Omental fat pad (tissue), 4 donors: ENCODE measurements around the gene AGBL4. TPM values are rescaled to one million over a fixed set of nuclear protein-coding genes. Genes with fewer than 3 reads are reported as not detected.
"Not testable (repeated sequence)": the region's sequence is repeated elsewhere in the genome, so short reads cannot be mapped to it uniquely, and the experiment has no call there.

ENCODE experiments used
- ATAC-seq: fragments of 150-250 bp; one replicate; pipeline ENCODE4 v1.9.1; 2016; ENCODE audit warnings: mild to moderate bottlenecking, moderate library complexity; ENCODE audit not compliant: low FRiP score
- DNase-seq: peaks from one replicate; pipeline ENCODE4 v3.0.0-alpha.2; 2019; ENCODE audit warnings: low spot score
- CTCF ChIP-seq, 3 donors: fragments of 450-650 bp; IDR thresholded peaks; one replicate each; pipeline ENCODE4 v1.5.1; 2016 to 2017; ENCODE audit warnings: antibody characterized with exemption in 3 of 3, mild to moderate bottlenecking in 3 of 3, moderate library complexity in 2 of 3
- total RNA-seq, 4 donors: library from RNA; depleted of rRNA; stranded (reverse); fragments of >200 nt; gene quantifications; one replicate each; pipeline ENCODE4 v1.1.0, GENCODE V29; 2016

AGBL4 gene
- total RNA-seq, 4 donors from 2014 or later, result 0.31 to 1.1 (median 0.50) TPM

- DNase-seq (no peak), ATAC-seq (no peak)
- TF ChIP-seq CTCF (IDR thresholded peaks at IDR 0.05), result no peak
Observed at GRCh38 chr1:49323925-49324540, 699.7 kb downstream of the AGBL4 start.

DNA sequence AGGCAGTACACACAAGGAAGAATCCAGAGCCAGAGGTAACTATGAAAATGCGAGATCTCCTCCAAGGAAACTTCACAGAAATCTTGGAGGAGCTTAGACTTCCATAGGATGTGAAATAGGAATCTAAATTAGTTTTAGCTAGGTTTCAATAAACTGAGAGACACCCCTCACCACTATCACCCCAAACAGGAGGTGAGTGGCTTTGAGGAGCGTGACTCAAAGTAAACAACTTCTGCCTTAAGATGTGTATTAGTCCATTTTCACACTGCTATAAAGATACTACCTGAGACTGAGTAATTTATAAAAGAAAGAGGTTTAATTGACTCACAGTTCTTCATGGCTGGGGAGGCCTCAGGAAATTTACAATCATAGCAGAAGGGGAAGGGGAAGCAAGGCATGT lies 703.3 kb downstream of the AGBL4 start:
- DNase-seq, ATAC-seq: not testable (repeated sequence)

- no peak for ATAC-seq
- DNase-seq, result no peak
- no peak for TF ChIP-seq CTCF (IDR thresholded peaks at IDR 0.05)
Observed at GRCh38 chr1:49319426-49319963, 704.3 kb downstream of the AGBL4 start.

DNA sequence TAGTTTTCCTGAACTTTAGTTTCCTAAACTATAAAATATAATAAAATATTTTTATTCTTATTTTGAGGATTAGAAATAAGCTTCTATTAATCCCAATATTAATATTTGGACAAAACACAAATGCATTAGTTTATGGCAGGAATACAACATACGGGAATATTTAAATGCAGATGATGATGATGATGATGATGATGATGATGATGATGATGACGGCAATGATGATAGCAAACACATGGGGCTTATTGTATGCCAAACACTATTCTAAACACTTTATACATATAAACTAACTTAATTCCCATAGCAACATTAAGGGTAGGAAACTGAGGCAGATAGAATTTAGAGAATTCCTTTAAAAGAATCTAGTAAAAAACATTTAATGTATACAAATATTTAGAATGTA lies 705.5 kb downstream of the AGBL4 start:
- no peak for TF ChIP-seq CTCF (IDR thresholded peaks at IDR 0.05)
- no peak for DNase-seq
- ATAC-seq, result no peak

GRCh38 chr1:49307457-49307856 lies 716.3 kb downstream of the AGBL4 start:
- TF ChIP-seq CTCF (IDR thresholded peaks at IDR 0.05), result no peak
- DNase-seq, result no peak

GRCh38 chr1:49306507-49307070 lies 717.2 kb downstream of the AGBL4 start:
- ATAC-seq, result no peak
- TF ChIP-seq CTCF (IDR thresholded peaks at IDR 0.05), result no peak
- DNase-seq, result no peak

More at GRCh38 chr1:49307457-49307856, 716.3 kb downstream of the AGBL4 start:
- no peak for ATAC-seq

DNA sequence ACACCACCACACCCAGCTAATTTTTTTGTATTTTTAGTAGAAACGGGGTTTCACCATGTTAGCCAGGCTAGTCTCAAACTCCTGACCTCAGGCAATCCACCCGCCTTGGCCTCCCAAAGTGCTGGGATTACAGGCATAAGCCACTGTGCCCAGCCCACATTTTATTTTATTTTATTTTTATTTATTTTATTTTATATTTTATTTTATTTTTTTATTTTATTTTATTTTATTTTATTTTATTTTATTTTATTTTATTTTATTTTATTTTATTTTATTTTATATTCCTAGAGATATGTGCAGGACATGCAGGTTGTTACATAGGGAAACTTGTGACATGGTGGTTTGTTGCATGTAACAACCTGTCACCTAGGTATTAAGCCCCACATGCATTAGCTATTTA lies 721.4 kb downstream of the AGBL4 start:
- DNase-seq, ATAC-seq: not testable (repeated sequence)

DNA sequence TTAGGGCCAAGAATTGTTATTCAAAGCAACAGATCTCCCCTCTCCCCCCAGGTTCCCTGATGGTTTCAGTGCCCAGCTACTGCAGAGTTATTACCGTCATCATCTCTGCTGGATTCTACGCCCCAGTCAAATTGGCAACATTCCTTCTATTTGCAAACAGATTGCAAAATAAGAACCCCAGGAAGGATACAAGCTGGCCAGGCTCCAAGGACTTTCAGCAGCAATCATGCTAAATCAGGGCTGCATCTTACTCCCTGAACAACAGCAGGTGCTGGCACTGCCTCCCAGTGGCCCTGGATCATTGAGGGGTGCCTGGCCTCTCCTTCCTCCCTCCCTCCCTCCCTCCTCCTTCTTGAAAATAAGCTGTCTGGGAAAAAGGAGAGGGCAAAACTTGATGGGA lies 725.5 kb downstream of the AGBL4 start:
- no peak for TF ChIP-seq CTCF (IDR thresholded peaks at IDR 0.05)
- DNase-seq, result peak; percentile 25

More for the DNA sequence above, 725.5 kb downstream of the AGBL4 start:
- ATAC-seq, result peak; percentile 73
